GM12878 (cell line): ENCODE data around the gene CAMK2G. TPM values are rescaled to one million over a fixed set of nuclear protein-coding genes. Genes with fewer than 3 reads are reported as not detected.

ENCODE experiments used
- BMI1 ChIP-seq: fragments of 450-650 bp; IDR thresholded peaks from 2 replicates; pipeline ENCODE4 v1.6.1; 2016; ENCODE audit warnings: mild to moderate bottlenecking, moderate library complexity, borderline replicate concordance
- DPF2 ChIP-seq: fragments of 450-650 bp; IDR thresholded peaks from 2 replicates; pipeline ENCODE4 v1.6.1; 2017; ENCODE audit warnings: mild to moderate bottlenecking
- IKZF1 ChIP-seq: fragments of 450-650 bp; conservative IDR thresholded peaks from 2 replicates; pipeline ENCODE4 v1.6.1; 2017; ENCODE audit warnings: antibody characterized with exemption, mild to moderate bottlenecking
- MTA2 ChIP-seq: fragments of 450-650 bp; IDR thresholded peaks from 2 replicates; pipeline ENCODE4 v1.6.1; 2016; ENCODE audit warnings: low read depth, mild to moderate bottlenecking, moderate library complexity
- NFIC ChIP-seq: IDR thresholded peaks from 2 replicates; pipeline ENCODE4 v1.6.1; 2012; ENCODE audit warnings: low read depth, mild to moderate bottlenecking, inconsistent platforms, low read length, moderate library complexity
- POLR2AphosphoS2 ChIP-seq: IDR thresholded peaks from 2 replicates; pipeline ENCODE4 v1.6.1; 2011; ENCODE audit warnings: low read depth, mild to moderate bottlenecking, low read length, improper control_type of control experiment, moderate library complexity
- SMARCA5 ChIP-seq: fragments of 450-650 bp; IDR thresholded peaks from 2 replicates; pipeline ENCODE4 v1.6.1; 2017; ENCODE audit warnings: mild to moderate bottlenecking
- SMC3 ChIP-seq: IDR thresholded peaks from 2 replicates; pipeline ENCODE4 v1.6.1; 2011; ENCODE audit warnings: low read length, improper control_type of control experiment, borderline replicate concordance
- TCF7 ChIP-seq: IDR thresholded peaks from 2 replicates; pipeline ENCODE4 v1.6.1; 2014; ENCODE audit warnings: antibody characterized with exemption, borderline replicate concordance
- ZZZ3 ChIP-seq: IDR thresholded peaks from 2 replicates; pipeline ENCODE4 v1.6.1; 2011; ENCODE audit warnings: low read depth; ENCODE audit not compliant: control insufficient read depth, insufficient read length
- polyA plus RNA-seq, 11 experiments: library from polyadenylated mRNA; depleted of rRNA in 4 of 11; unstranded in 6 of 11; stranded (reverse) in 5 of 11; fragments of >200 nt; fragmentation: Nextera tagmentation in 4 of 11; fragmentation: Illumina TruSeq in 1 of 11; extraction: Ambion mirVana in 4 of 11; extraction: Trizol in 1 of 11; gene quantifications; 1 replicate in 1 of 11; 2 replicates in 10 of 11; pipeline versions ENCODE4 v1.2.1 to v1.2.3, GENCODE V29; 2011 to 2016; ENCODE audit warnings: inconsistent platforms in 2 of 11, missing spikeins in 2 of 11, low read depth in 1 of 11
- total RNA-seq, 4 experiments: library from RNA; depleted of rRNA in 3 of 4; stranded (reverse); fragments of >200 nt in 3 of 4; fragmentation: Illumina TruSeq in 1 of 4; extraction: Trizol in 1 of 4; gene quantifications; 2 replicates each; pipeline versions ENCODE4 v1.2.1 to v1.2.3, GENCODE V29; 2013 to 2021
- TF ChIP-seq, protein P1 (sequence below): fragments of 450-650 bp; IDR thresholded peaks from 2 replicates; pipeline ENCODE4 v1.6.1; 2017; ENCODE audit warnings: borderline replicate concordance
- TF ChIP-seq, protein P2 (sequence below): IDR thresholded peaks from 2 replicates; pipeline ENCODE4 v1.6.1; 2011; ENCODE audit warnings: borderline replicate concordance, low read depth, mild to moderate bottlenecking, moderate library complexity, low read length; ENCODE audit not compliant: insufficient read depth, poor library complexity, severe bottlenecking
- TF ChIP-seq, protein P3 (sequence below): fragments of 450-650 bp; formaldehyde crosslinking; IDR thresholded peaks from 2 replicates; pipeline ENCODE4 v1.5.0; 2022; ENCODE audit warnings: mild to moderate bottlenecking, missing genetic modification characterization

CAMK2G gene
- total and polyA plus RNA-seq, 10 of the 15 experiments (the other 5 are each of a cell fraction or from before 2014, with no cell fraction given): 5.5 to 24.3 (median 16.9) TPM

DNA sequence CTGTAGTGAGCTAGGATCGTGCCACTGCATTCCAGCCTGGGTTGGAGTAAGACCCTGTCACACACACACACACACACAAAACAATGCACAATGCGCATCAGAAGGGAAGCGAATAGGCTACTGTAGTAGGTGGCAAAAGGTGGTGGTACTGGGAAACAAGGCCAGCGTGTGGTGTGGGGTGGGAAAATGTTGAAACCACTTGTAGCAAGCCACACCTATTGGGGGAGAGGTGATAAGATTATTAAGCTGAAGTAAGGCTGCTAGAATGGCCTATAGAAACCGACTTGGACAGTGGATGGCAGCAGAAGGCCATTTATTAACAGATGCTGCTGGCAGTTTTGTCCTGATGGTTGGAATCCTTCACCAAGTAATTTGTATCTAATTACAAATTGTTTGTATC, 99.7 kb downstream of the CAMK2G start (continued):
- TF ChIP-seq, protein P1, sequence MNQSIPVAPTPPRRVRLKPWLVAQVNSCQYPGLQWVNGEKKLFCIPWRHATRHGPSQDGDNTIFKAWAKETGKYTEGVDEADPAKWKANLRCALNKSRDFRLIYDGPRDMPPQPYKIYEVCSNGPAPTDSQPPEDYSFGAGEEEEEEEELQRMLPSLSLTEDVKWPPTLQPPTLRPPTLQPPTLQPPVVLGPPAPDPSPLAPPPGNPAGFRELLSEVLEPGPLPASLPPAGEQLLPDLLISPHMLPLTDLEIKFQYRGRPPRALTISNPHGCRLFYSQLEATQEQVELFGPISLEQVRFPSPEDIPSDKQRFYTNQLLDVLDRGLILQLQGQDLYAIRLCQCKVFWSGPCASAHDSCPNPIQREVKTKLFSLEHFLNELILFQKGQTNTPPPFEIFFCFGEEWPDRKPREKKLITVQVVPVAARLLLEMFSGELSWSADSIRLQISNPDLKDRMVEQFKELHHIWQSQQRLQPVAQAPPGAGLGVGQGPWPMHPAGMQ: no peak
- TF ChIP-seq, protein P2, sequence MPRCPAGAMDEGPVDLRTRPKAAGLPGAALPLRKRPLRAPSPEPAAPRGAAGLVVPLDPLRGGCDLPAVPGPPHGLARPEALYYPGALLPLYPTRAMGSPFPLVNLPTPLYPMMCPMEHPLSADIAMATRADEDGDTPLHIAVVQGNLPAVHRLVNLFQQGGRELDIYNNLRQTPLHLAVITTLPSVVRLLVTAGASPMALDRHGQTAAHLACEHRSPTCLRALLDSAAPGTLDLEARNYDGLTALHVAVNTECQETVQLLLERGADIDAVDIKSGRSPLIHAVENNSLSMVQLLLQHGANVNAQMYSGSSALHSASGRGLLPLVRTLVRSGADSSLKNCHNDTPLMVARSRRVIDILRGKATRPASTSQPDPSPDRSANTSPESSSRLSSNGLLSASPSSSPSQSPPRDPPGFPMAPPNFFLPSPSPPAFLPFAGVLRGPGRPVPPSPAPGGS: no peak
- TF ChIP-seq, protein P3, sequence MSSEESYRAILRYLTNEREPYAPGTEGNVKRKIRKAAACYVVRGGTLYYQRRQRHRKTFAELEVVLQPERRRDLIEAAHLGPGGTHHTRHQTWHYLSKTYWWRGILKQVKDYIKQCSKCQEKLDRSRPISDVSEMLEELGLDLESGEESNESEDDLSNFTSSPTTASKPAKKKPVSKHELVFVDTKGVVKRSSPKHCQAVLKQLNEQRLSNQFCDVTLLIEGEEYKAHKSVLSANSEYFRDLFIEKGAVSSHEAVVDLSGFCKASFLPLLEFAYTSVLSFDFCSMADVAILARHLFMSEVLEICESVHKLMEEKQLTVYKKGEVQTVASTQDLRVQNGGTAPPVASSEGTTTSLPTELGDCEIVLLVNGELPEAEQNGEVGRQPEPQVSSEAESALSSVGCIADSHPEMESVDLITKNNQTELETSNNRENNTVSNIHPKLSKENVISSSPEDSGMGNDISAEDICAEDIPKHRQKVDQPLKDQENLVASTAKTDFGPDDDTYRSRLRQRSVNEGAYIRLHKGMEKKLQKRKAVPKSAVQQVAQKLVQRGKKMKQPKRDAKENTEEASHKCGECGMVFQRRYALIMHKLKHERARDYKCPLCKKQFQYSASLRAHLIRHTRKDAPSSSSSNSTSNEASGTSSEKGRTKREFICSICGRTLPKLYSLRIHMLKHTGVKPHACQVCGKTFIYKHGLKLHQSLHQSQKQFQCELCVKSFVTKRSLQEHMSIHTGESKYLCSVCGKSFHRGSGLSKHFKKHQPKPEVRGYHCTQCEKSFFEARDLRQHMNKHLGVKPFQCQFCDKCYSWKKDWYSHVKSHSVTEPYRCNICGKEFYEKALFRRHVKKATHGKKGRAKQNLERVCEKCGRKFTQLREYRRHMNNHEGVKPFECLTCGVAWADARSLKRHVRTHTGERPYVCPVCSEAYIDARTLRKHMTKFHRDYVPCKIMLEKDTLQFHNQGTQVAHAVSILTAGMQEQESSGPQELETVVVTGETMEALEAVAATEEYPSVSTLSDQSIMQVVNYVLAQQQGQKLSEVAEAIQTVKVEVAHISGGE (CRISPR knock-in tag): no peak
- TF ChIP-seq NFIC (no peak), SMARCA5 (no peak; the same call in 1 of the 2 replicates), POLR2AphosphoS2 (no peak), TCF7 (no peak), BMI1 (no peak), DPF2 (no peak), ZZZ3 (no peak), MTA2 (no peak), SMC3 (0 out of 2 replicates have a peak, but pooled peaks have one; percentile 10), IKZF1 (0 out of 2 replicates have a peak, but pooled peaks have one; percentile 9)
